HG02678 (cell line): ENCODE data around the gene RPS6KB1.
"Not testable (repeated sequence)": the region's sequence is repeated elsewhere in the genome, so short reads cannot be mapped to it uniquely, and the experiment has no call there.

Experiments
- ATAC-seq: cut with Tn5 transposase; IDR thresholded peaks from one replicate; pipeline ENCODE4 v1.9.1; 2021; ENCODE audit warnings: mild to moderate bottlenecking, moderate library complexity; ENCODE audit not compliant: unreplicated experiment

The RPS6KB1 gene

GRCh38 chr17:59933317-59933716 is 40.4 kb downstream of the RPS6KB1 start:
- ATAC-seq, result not testable (repeated sequence)

- not testable (repeated sequence) for ATAC-seq
Measured at GRCh38 chr17:59940697-59941096, 47.8 kb downstream of the RPS6KB1 start.

GRCh38 chr17:59941131-59941530 is 48.2 kb downstream of the RPS6KB1 start:
- no peak for ATAC-seq

GRCh38 chr17:59946433-59946832 is 53.5 kb downstream of the RPS6KB1 start:
- not testable (repeated sequence) for ATAC-seq

GRCh38 chr17:59947310-59947709 is 54.4 kb downstream of the RPS6KB1 start:
- ATAC-seq, result not testable (repeated sequence)

- no peak for ATAC-seq
Measured at GRCh38 chr17:59950049-59950448, 57.1 kb downstream of the RPS6KB1 start.

- ATAC-seq, result no peak
Measured at GRCh38 chr17:59954856-59955255, 61.9 kb downstream of the RPS6KB1 start.

- ATAC-seq, result not testable (repeated sequence)
Measured at GRCh38 chr17:59959574-59959973, 66.7 kb downstream of the RPS6KB1 start.

- no peak for ATAC-seq
Measured at GRCh38 chr17:59962739-59963318, 69.9 kb downstream of the RPS6KB1 start.

- peak; percentile 37 for ATAC-seq
Measured at GRCh38 chr17:59963738-59964481, 71.0 kb downstream of the RPS6KB1 start.

- peak; percentile 84 for ATAC-seq
Measured at GRCh38 chr17:59964482-59965328, 71.8 kb downstream of the RPS6KB1 start, which contains the start of gene RNFT1. Gene RNFT1 (minus strand): TSS chr17:59964740. CDS start chr17:59964663, 77 bp downstream.

GRCh38 chr17:59971771-59972170 is 78.8 kb downstream of the RPS6KB1 start:
- ATAC-seq, result not testable (repeated sequence)

- ATAC-seq, result no peak
Measured at GRCh38 chr17:59972778-59973177, 79.9 kb downstream of the RPS6KB1 start.

- ATAC-seq, result not testable (repeated sequence)
Measured at GRCh38 chr17:59973483-59973882, 80.6 kb downstream of the RPS6KB1 start.

GRCh38 chr17:59975166-59975565 is 82.2 kb downstream of the RPS6KB1 start:
- not testable (repeated sequence) for ATAC-seq

GRCh38 chr17:59996608-59997007 is 103.7 kb downstream of the RPS6KB1 start:
- ATAC-seq, result not testable (repeated sequence)
